ENCODE measurements around the gene METTL15. TPM values are rescaled to one million over a fixed set of nuclear protein-coding genes. Genes with fewer than 3 reads are reported as not detected.
A peak's percentile ranks its signal among the peaks of the same experiment; 100 is the strongest.
"Not testable (repeated sequence)": the region's sequence is repeated elsewhere in the genome, so short reads cannot be mapped to it uniquely, and the experiment has no call there.

Gene METTL15
- total and polyA plus RNA-seq, 11 donors: 5.2 to 14.4 (median 9.9) TPM

DNA sequence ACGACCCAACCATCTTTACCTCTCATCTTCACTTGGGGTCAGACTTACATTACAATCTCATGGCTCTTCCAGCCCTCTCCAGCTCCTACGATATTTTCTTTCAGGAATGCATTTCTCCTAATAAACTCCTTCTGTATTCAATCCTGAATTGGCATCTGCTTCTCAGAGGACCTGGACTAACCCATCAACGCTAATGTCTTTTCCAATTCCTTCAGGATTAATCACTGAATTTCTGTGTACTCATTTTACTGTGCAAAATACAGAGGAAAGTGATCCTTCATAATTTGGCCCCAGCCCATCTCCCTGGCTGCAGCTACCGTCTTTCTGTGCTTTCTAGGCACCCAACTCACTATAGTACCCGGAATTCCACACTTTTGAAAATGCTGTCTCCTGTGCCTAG lies 239.2 kb downstream of the METTL15 start:
- no peaks in the 10 kb centered on the region for H3K27me3 ChIP-seq
- H3K9me3 ChIP-seq: no peaks in the 10 kb centered on the region
- no peak overlapping the region for H3K4me3 ChIP-seq
- no peaks in the 10 kb centered on the region for H3K4me1 ChIP-seq
- no peak for TF ChIP-seq POLR2A (IDR thresholded peaks at IDR 0.05)
- TF ChIP-seq, protein P1, sequence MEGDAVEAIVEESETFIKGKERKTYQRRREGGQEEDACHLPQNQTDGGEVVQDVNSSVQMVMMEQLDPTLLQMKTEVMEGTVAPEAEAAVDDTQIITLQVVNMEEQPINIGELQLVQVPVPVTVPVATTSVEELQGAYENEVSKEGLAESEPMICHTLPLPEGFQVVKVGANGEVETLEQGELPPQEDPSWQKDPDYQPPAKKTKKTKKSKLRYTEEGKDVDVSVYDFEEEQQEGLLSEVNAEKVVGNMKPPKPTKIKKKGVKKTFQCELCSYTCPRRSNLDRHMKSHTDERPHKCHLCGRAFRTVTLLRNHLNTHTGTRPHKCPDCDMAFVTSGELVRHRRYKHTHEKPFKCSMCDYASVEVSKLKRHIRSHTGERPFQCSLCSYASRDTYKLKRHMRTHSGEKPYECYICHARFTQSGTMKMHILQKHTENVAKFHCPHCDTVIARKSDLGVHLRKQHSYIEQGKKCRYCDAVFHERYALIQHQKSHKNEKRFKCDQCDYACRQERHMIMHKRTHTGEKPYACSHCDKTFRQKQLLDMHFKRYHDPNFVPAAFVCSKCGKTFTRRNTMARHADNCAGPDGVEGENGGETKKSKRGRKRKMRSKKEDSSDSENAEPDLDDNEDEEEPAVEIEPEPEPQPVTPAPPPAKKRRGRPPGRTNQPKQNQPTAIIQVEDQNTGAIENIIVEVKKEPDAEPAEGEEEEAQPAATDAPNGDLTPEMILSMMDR (IDR thresholded peaks at IDR 0.05): no peak
- intact Hi-C loops (cut with DNase I): no loop called here
- no peak for DNase-seq
- WGBS, 4 donors: 79 to 86% (median 82%) methylated on average over 5 of the region's 5 CpGs
- no peak for ATAC-seq
- H3K36me3 ChIP-seq: no peaks in the 10 kb centered on the region
- H3K27ac ChIP-seq: no peak overlapping the region

DNA sequence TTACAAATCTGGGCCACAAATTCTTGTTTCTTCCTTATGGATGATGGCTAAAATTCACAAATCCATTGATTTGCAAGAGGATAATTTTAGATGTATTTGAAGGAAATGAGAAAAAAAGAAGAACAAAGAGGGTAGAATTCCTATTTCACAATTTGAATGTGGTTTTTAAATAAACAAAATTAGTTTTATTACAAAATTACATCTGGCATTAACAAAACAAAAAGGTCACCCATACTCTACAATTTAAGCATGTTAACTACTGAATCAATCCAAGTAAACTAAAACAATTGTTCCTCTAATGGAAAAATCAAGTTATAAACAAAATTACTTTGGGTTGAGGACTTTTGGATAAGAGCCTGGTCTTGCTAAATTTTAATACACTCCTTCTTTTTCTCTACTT lies 242.0 kb downstream of the METTL15 start:
- intact Hi-C loops (cut with DNase I): no loop called here
- no peak for DNase-seq
- Histone ChIP-seq H3K27me3 (no peaks in the 10 kb centered on the region), H3K4me1 (no peaks in the 10 kb centered on the region), H3K27ac (no peak overlapping the region), H3K36me3 (no peaks in the 10 kb centered on the region), H3K9me3 (no peaks in the 10 kb centered on the region), H3K4me3 (no peak overlapping the region)
- TF ChIP-seq, protein P1 (IDR thresholded peaks at IDR 0.05): no peak
- no peak for TF ChIP-seq POLR2A (IDR thresholded peaks at IDR 0.05)
- no peak for ATAC-seq

DNA sequence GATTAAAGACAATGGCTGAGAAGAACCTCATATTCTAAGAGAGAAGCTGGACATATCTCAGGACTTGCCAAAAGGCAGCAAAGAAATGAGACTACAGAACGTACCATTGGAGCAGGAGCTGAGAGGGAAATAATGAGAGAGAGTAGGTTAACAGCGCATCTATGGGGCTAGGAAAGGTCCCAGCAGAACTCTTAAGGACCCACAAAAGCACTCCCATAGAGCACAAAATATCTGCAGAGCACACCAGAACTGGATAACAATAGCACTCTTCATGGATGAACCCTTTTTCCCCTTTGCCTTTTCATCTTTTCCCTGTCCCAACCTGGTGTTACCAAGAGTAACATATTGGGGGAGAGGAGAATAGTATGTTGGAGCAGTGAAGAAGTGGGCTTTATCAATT lies 245.8 kb downstream of the METTL15 start:
- WGBS, 4 donors: 93 to 99% (median 97%) methylated on average over 2 of the region's 2 CpGs
- no peaks in the 10 kb centered on the region for H3K9me3 ChIP-seq
- no peak overlapping the region for H3K27ac ChIP-seq
- ATAC-seq (no peak), DNase-seq (no peak)
- H3K27me3 ChIP-seq: no peaks in the 10 kb centered on the region
- TF ChIP-seq, protein P1 (IDR thresholded peaks at IDR 0.05): no peak
- no peak for TF ChIP-seq POLR2A (IDR thresholded peaks at IDR 0.05)
- no peaks in the 10 kb centered on the region for H3K4me1 ChIP-seq
- no peaks in the 10 kb centered on the region for H3K36me3 ChIP-seq
- H3K4me3 ChIP-seq: no peak overlapping the region
- intact Hi-C loops (cut with DNase I): no loop called here

DNA sequence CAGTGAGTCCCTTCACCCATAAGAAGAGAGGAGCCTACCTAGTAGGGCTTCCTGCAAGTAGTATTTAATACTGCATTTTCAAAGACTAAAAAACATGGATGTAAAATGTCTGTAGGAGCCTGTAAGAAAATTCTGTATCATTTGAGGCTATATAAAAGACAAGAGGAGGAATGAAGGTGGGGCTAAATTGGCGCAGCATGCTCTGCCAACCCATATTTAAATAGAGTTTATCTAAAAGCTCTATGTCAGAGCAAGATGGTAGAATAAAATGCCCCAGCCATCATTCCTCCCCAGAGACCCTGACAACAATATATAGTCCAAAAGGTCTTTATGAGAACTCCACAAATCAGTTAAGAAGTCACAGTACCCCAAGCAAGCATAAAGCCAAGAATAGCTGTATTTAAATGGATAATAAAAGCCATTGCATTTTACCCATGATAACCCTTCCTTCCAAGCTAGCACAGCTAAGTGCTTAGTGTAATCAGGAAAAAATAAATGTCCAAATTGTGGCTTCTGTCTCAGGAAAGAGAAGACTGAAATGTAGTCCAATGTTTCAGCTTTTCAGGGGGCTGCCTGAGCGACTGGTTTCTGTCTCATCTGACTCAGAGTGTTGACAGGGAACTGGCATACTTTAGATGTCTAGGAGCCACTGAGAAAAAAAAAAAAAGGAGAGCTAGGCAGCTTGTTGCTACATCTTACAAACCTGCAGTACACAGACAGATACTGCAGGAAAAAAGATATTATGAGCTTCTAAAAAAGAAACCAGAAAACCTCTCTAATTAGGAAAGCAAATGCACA lies 258.6 kb downstream of the METTL15 start:
- Histone ChIP-seq H3K27ac (peak overlapping the region in 2 of 12 donors; percentile 1 to 16), H3K27me3 (no peaks in the 10 kb centered on the region), H3K36me3 (no peaks in the 10 kb centered on the region), H3K4me1 (peaks cover 0 to 4% (median 0%) of the 10 kb centered on the region in 12 donors), H3K9me3 (peaks cover 0 to 68% (median 27%) of the 10 kb centered on the region in 12 donors), H3K4me3 (no peak overlapping the region)
- intact Hi-C loops (cut with DNase I): no loop called here
- ATAC-seq (peak; percentile 89 to 96 (median 92)), DNase-seq (no peak)
- 34 to 45% (median 39%) methylated on average over 2 of the region's 2 CpGs for WGBS, 4 donors
- no peak for TF ChIP-seq POLR2A (IDR thresholded peaks at IDR 0.05)
- TF ChIP-seq, protein P1 (IDR thresholded peaks at IDR 0.05): peak in 1 of 12 donors; percentile 11

DNA sequence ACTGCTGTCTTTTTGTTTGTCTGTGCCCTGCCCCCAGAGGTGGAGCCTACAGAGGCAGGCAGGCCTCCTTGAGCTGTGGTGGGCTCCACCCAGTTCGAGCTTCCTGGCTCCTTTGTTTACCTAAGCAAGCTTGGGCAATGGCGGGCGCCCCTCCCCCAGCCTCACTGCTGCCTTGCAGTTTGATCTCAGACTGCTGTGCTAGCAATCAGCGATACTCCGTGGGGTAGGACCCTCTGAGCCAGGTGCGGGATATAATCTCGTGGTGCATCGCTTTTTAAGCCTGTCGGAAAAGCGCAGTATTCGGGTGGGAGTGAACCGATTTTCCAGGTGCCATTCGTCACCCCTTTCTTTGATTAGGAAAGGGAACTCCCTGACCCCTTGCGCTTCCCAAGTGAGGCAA lies 269.9 kb downstream of the METTL15 start:
- DNase-seq; intact Hi-C loops (cut with DNase I); H3K36me3 ChIP-seq; H3K4me3 ChIP-seq; H3K27ac ChIP-seq; H3K27me3 ChIP-seq; H3K4me1 ChIP-seq; ATAC-seq: not testable (repeated sequence)
- WGBS, 4 donors: 86 to 97% (median 87%) methylated on average over 13 to 14 of the region's 14 CpGs
- H3K9me3 ChIP-seq: peaks cover 0 to 25% (median 0%) of the 10 kb centered on the region in 12 donors

Measured in heart left ventricle (tissue), 16 donors.